Eye (tissue), 1 donor: ENCODE results near the gene PTPA.

Source experiments
- DNase-seq: peaks from one replicate; pipeline ENCODE4 v3.0.0-alpha.2; 2015

The PTPA gene

GRCh38 chr9:129110740-129111527 is at the start of gene PTPA, which contains the start of gene CRAT:
Gene PTPA (plus strand): TSS chr9:129111415. CDS start chr9:129111601, 186 bp downstream.
Gene CRAT (minus strand): TSS chr9:129110793. CDS start chr9:129110509, 284 bp downstream.
- peak; percentile 97 for DNase-seq

- DNase-seq, result no peak
These were observed 48.2 kb upstream of the PTPA start for GRCh38 chr9:129063061-129063460.

- no peak for DNase-seq
These were observed 46.7 kb upstream of the PTPA start for GRCh38 chr9:129064499-129064908.

- no peak for DNase-seq
These were observed 43.1 kb upstream of the PTPA start for GRCh38 chr9:129068110-129068509.

GRCh38 chr9:129068990-129069861 is 42.0 kb upstream of the PTPA start:
- no peak for DNase-seq

GRCh38 chr9:129069862-129070641 is 41.2 kb upstream of the PTPA start:
- no peak for DNase-seq

GRCh38 chr9:129070696-129071525 is 40.3 kb upstream of the PTPA start:
- no peak for DNase-seq

GRCh38 chr9:129071526-129072126 is 39.6 kb upstream of the PTPA start:
- no peak for DNase-seq

- DNase-seq, result no peak
These were observed 39.0 kb upstream of the PTPA start for GRCh38 chr9:129072171-129072570.

- DNase-seq, result no peak
These were observed 37.8 kb upstream of the PTPA start for GRCh38 chr9:129073404-129073803.

- no peak for DNase-seq
These were observed 37.1 kb upstream of the PTPA start for GRCh38 chr9:129074106-129074505.

GRCh38 chr9:129075996-129076639 is 35.1 kb upstream of the PTPA start:
- DNase-seq, result no peak

- DNase-seq, result no peak
These were observed 34.6 kb upstream of the PTPA start for GRCh38 chr9:129076640-129077037.

- no peak for DNase-seq
These were observed 34.0 kb upstream of the PTPA start for GRCh38 chr9:129077236-129077635.

GRCh38 chr9:129078691-129079503 is 32.3 kb upstream of the PTPA start:
- DNase-seq, result no peak

GRCh38 chr9:129079829-129080228 is 31.4 kb upstream of the PTPA start:
- no peak for DNase-seq

GRCh38 chr9:129080298-129080600 is 31.0 kb upstream of the PTPA start:
- DNase-seq, result no peak

GRCh38 chr9:129080601-129081387 is 30.4 kb upstream of the PTPA start, which contains the start of gene DOLPP1:
Gene DOLPP1 (plus strand): TSS chr9:129081111. CDS start chr9:129081132, 21 bp downstream.
- peak; percentile 100 for DNase-seq

GRCh38 chr9:129081388-129081904 is 29.8 kb upstream of the PTPA start:
- no peak for DNase-seq
